ENCODE results near the gene OXA1L.

- TF ChIP-seq ELF4 (CRISPR knock-in tag; IDR thresholded peaks at IDR 0.05; ENCODE audit: low read depth) (no peak), CTCF (IDR thresholded peaks at IDR 0.05) (no peak)
Observed at GRCh38 chr14:22814373-22814772, 47.9 kb downstream of the OXA1L start.

Data from WTC11 (cell line).